ENCODE data around the gene DEF6.

Gene DEF6

GRCh38 chr6:35294308-35294945 is 3.2 kb upstream of the DEF6 start:
- DNase-seq (ENCODE audit: extremely low read depth, insufficient read length): no peak
- peak; percentile 76 for TF ChIP-seq CTCF (IDR thresholded peaks at IDR 0.05; ENCODE audit: insufficient read depth, low read length, poor library complexity, severe bottlenecking)

GRCh38 chr6:35295036-35295435 is 2.6 kb upstream of the DEF6 start:
- no peak for TF ChIP-seq CTCF (IDR thresholded peaks at IDR 0.05; ENCODE audit: insufficient read depth, low read length, poor library complexity, severe bottlenecking)
- no peak for DNase-seq (ENCODE audit: extremely low read depth, insufficient read length)
- Histone ChIP-seq H3K36me3 (ENCODE audit: control insufficient read depth, insufficient read depth, low read length) (peaks cover 24% of the 10 kb centered on the region), H3K4me3 (replicated peaks; ENCODE audit: low read depth, low read length) (no peak overlapping the region), H3K27me3 (replicated peaks; ENCODE audit: control insufficient read depth, insufficient read depth, low read length) (no peaks in the 10 kb centered on the region)

More at GRCh38 chr6:35294308-35294945, 3.2 kb upstream of the DEF6 start:
- Histone ChIP-seq H3K36me3 (ENCODE audit: control insufficient read depth, insufficient read depth, low read length) (peaks cover 26% of the 10 kb centered on the region), H3K27me3 (replicated peaks; ENCODE audit: control insufficient read depth, insufficient read depth, low read length) (no peaks in the 10 kb centered on the region), H3K4me3 (replicated peaks; ENCODE audit: low read depth, low read length) (no peak overlapping the region)

- no peak for TF ChIP-seq CTCF (IDR thresholded peaks at IDR 0.05; ENCODE audit: insufficient read depth, low read length, poor library complexity, severe bottlenecking)
- no peak for DNase-seq (ENCODE audit: extremely low read depth, insufficient read length)
- Histone ChIP-seq H3K27me3 (replicated peaks; ENCODE audit: control insufficient read depth, insufficient read depth, low read length) (no peaks in the 10 kb centered on the region), H3K4me3 (replicated peaks; ENCODE audit: low read depth, low read length) (no peak overlapping the region), H3K36me3 (ENCODE audit: control insufficient read depth, insufficient read depth, low read length) (peaks cover 22% of the 10 kb centered on the region)
Measured at GRCh38 chr6:35295521-35296315, 1.9 kb upstream of the DEF6 start.

GRCh38 chr6:35296931-35297600 is 552 bp upstream of the DEF6 start:
- Histone ChIP-seq H3K36me3 (ENCODE audit: control insufficient read depth, insufficient read depth, low read length) (peaks cover 18% of the 10 kb centered on the region), H3K27me3 (replicated peaks; ENCODE audit: control insufficient read depth, insufficient read depth, low read length) (no peaks in the 10 kb centered on the region), H3K4me3 (replicated peaks; ENCODE audit: low read depth, low read length) (no peak overlapping the region)
- TF ChIP-seq CTCF (IDR thresholded peaks at IDR 0.05; ENCODE audit: insufficient read depth, low read length, poor library complexity, severe bottlenecking): no peak
- DNase-seq (ENCODE audit: extremely low read depth, insufficient read length): no peak

GRCh38 chr6:35298625-35299140 is 1.1 kb downstream of the DEF6 start:
- DNase-seq (ENCODE audit: extremely low read depth, insufficient read length): no peak
- Histone ChIP-seq H3K27me3 (replicated peaks; ENCODE audit: control insufficient read depth, insufficient read depth, low read length) (no peaks in the 10 kb centered on the region), H3K4me3 (replicated peaks; ENCODE audit: low read depth, low read length) (peak overlapping the region; percentile 85), H3K36me3 (ENCODE audit: control insufficient read depth, insufficient read depth, low read length) (peaks cover 14% of the 10 kb centered on the region)
- no peak for TF ChIP-seq CTCF (IDR thresholded peaks at IDR 0.05; ENCODE audit: insufficient read depth, low read length, poor library complexity, severe bottlenecking)

All from GM06990 (cell line).